ENCODE measurements around the gene PLEKHG4B. TPM values are rescaled to one million over a fixed set of nuclear protein-coding genes. Genes with fewer than 3 reads are reported as not detected.

Gene PLEKHG4B
- polyA plus RNA-seq, 1 donor from 2014 or later, result 0.78 TPM

DNA sequence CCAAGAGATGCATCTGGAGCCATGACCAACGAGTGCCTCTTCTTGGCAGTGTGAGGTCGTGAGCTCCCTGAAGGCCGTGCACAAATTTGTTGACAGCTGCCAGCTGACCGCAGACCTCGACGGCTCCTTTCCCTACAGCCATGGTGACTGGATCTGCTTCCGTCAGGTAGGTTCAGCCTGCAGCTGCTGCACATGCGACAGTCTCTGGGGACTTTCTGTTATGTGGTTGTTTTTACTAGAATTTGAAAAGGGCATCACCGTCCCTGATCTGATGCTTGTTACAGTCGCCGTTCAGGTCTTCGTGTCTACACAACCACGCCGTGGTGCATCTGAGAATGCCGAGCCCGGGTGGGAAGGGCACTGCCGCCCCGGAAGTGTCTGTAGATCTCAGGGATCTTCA, 62.9 kb downstream of the PLEKHG4B start:
- H3K27ac ChIP-seq (ENCODE audit: low read length), result no peak overlapping the region
- no peaks in the 10 kb centered on the region for H3F3A ChIP-seq (ENCODE audit: insufficient read depth, low read length, poor library complexity, severe bottlenecking)
- H4K20me1 ChIP-seq (ENCODE audit: insufficient read depth), result no peaks in the 10 kb centered on the region
- no peaks in the 10 kb centered on the region for H3K27me3 ChIP-seq (ENCODE audit: insufficient read depth, low read depth, low read length)
- H3K79me2 ChIP-seq (replicated peaks; ENCODE audit: insufficient read depth, low read length), result no peaks in the 10 kb centered on the region
- TF ChIP-seq, protein P1, sequence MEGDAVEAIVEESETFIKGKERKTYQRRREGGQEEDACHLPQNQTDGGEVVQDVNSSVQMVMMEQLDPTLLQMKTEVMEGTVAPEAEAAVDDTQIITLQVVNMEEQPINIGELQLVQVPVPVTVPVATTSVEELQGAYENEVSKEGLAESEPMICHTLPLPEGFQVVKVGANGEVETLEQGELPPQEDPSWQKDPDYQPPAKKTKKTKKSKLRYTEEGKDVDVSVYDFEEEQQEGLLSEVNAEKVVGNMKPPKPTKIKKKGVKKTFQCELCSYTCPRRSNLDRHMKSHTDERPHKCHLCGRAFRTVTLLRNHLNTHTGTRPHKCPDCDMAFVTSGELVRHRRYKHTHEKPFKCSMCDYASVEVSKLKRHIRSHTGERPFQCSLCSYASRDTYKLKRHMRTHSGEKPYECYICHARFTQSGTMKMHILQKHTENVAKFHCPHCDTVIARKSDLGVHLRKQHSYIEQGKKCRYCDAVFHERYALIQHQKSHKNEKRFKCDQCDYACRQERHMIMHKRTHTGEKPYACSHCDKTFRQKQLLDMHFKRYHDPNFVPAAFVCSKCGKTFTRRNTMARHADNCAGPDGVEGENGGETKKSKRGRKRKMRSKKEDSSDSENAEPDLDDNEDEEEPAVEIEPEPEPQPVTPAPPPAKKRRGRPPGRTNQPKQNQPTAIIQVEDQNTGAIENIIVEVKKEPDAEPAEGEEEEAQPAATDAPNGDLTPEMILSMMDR (IDR thresholded peaks at IDR 0.05; ENCODE audit: poor library complexity, severe bottlenecking), result no peak
- no peak for TF ChIP-seq MXI1 (conservative IDR thresholded peaks at IDR 0.05; ENCODE audit: poor library complexity, severe bottlenecking)
- TF ChIP-seq EP300 (conservative IDR thresholded peaks at IDR 0.05; ENCODE audit: poor library complexity, severe bottlenecking), result no peak
- TF ChIP-seq RAD21 (conservative IDR thresholded peaks at IDR 0.05), result no peak
- TF ChIP-seq EZH2 (IDR thresholded peaks at IDR 0.05; ENCODE audit: borderline replicate concordance, insufficient read depth, low read length, poor library complexity, severe bottlenecking), result no peak
- no peak for TF ChIP-seq TAF1 (IDR thresholded peaks at IDR 0.05; ENCODE audit: low read depth)
- TF ChIP-seq SMC3 (conservative IDR thresholded peaks at IDR 0.05; ENCODE audit: poor library complexity), result no peak
- TF ChIP-seq POLR2AphosphoS5 (IDR thresholded peaks at IDR 0.05), result no peak
- TF ChIP-seq, protein P2, sequence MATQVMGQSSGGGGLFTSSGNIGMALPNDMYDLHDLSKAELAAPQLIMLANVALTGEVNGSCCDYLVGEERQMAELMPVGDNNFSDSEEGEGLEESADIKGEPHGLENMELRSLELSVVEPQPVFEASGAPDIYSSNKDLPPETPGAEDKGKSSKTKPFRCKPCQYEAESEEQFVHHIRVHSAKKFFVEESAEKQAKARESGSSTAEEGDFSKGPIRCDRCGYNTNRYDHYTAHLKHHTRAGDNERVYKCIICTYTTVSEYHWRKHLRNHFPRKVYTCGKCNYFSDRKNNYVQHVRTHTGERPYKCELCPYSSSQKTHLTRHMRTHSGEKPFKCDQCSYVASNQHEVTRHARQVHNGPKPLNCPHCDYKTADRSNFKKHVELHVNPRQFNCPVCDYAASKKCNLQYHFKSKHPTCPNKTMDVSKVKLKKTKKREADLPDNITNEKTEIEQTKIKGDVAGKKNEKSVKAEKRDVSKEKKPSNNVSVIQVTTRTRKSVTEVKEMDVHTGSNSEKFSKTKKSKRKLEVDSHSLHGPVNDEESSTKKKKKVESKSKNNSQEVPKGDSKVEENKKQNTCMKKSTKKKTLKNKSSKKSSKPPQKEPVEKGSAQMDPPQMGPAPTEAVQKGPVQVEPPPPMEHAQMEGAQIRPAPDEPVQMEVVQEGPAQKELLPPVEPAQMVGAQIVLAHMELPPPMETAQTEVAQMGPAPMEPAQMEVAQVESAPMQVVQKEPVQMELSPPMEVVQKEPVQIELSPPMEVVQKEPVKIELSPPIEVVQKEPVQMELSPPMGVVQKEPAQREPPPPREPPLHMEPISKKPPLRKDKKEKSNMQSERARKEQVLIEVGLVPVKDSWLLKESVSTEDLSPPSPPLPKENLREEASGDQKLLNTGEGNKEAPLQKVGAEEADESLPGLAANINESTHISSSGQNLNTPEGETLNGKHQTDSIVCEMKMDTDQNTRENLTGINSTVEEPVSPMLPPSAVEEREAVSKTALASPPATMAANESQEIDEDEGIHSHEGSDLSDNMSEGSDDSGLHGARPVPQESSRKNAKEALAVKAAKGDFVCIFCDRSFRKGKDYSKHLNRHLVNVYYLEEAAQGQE (IDR thresholded peaks at IDR 0.05; ENCODE audit: borderline replicate concordance), result no peak
- no peaks in the 10 kb centered on the region for H3K9me3 ChIP-seq (ENCODE audit: low read length)
- no peak overlapping the region for H3K9ac ChIP-seq (ENCODE audit: low read length)
- H3K36me3 ChIP-seq (ENCODE audit: insufficient read depth, low read length), result no peaks in the 10 kb centered on the region
- H3K4me3 ChIP-seq (ENCODE audit: low read length), result no peak overlapping the region
- no peaks in the 10 kb centered on the region for H3K9me2 ChIP-seq (ENCODE audit: insufficient read depth, low read length)
- H2AFZ ChIP-seq (ENCODE audit: low read depth, low read length), result no peak overlapping the region
- no peak overlapping the region for H3K4me2 ChIP-seq (ENCODE audit: low read length)

DNA sequence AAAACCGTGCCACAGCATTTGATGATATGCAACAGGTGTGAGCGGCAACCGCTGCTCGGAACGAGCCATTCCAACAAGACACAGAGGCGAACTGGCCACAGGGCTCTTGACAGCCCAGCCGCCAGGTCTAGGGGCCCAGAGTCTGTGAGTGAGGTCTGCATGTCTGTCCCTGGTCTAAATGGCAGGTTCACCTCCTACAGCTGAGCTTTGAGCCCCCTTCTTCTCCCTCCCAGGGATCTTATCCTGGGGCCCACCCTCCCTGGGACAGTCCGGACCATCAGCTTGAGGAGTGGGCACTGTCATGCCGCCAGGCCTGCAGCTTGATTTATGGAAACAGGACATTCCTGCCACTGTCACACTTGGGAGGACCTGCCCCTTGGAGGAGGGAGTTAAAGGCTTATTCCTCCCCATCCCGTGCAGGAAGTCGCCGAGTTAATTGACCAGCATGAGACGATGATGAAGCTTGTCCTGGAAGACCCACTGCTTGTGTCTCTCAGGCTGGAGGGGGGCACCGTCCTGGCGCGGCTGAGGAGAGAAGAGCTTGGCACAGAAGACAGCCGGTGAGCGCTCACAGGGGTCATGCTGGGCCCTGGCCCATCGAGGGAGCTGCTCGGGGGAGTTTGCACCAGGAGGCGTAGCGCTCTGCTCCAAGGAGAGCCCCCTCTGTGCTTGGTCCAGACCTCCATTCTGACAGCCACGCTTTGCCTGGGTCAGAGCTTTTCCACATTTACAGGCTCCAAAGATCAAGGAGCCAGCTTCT, 63.9 kb downstream of the PLEKHG4B start:
- no peak overlapping the region for H3K4me3 ChIP-seq (ENCODE audit: low read length)
- H2AFZ ChIP-seq (ENCODE audit: low read depth, low read length), result no peak overlapping the region
- no peaks in the 10 kb centered on the region for H3K79me2 ChIP-seq (replicated peaks; ENCODE audit: insufficient read depth, low read length)
- H3K9ac ChIP-seq (ENCODE audit: low read length), result no peak overlapping the region
- no peak overlapping the region for H3K27ac ChIP-seq (ENCODE audit: low read length)
- H3K27me3 ChIP-seq (ENCODE audit: insufficient read depth, low read depth, low read length), result no peaks in the 10 kb centered on the region
- TF ChIP-seq SMC3 (conservative IDR thresholded peaks at IDR 0.05; ENCODE audit: poor library complexity) (no peak), EZH2 (IDR thresholded peaks at IDR 0.05; ENCODE audit: borderline replicate concordance, insufficient read depth, low read length, poor library complexity, severe bottlenecking) (no peak), POLR2AphosphoS5 (IDR thresholded peaks at IDR 0.05) (no peak), RAD21 (conservative IDR thresholded peaks at IDR 0.05) (no peak), EP300 (conservative IDR thresholded peaks at IDR 0.05; ENCODE audit: poor library complexity, severe bottlenecking) (no peak), TAF1 (IDR thresholded peaks at IDR 0.05; ENCODE audit: low read depth) (no peak), MXI1 (conservative IDR thresholded peaks at IDR 0.05; ENCODE audit: poor library complexity, severe bottlenecking) (no peak)
- TF ChIP-seq, protein P1 (IDR thresholded peaks at IDR 0.05; ENCODE audit: poor library complexity, severe bottlenecking), result no peak
- TF ChIP-seq, protein P2 (IDR thresholded peaks at IDR 0.05; ENCODE audit: borderline replicate concordance), result no peak
- no peaks in the 10 kb centered on the region for H3K9me3 ChIP-seq (ENCODE audit: low read length)
- H3K9me2 ChIP-seq (ENCODE audit: insufficient read depth, low read length), result no peaks in the 10 kb centered on the region
- no peaks in the 10 kb centered on the region for H3F3A ChIP-seq (ENCODE audit: insufficient read depth, low read length, poor library complexity, severe bottlenecking)
- H3K36me3 ChIP-seq (ENCODE audit: insufficient read depth, low read length), result no peaks in the 10 kb centered on the region
- H4K20me1 ChIP-seq (ENCODE audit: insufficient read depth), result no peaks in the 10 kb centered on the region
- no peak overlapping the region for H3K4me2 ChIP-seq (ENCODE audit: low read length)
